22Rv1 (cell line): ENCODE results near the gene CLK3.

Experiments
- CTCF ChIP-seq: fragments of 450-650 bp; IDR thresholded peaks from 2 replicates; pipeline ENCODE4 v1.5.1; 2017; ENCODE audit warnings: mild to moderate bottlenecking
- ZFX ChIP-seq: fragments of 450-650 bp; IDR thresholded peaks from 2 replicates; pipeline ENCODE4 v1.6.1; 2017; ENCODE audit warnings: antibody characterized with exemption, borderline replicate concordance

GRCh38 chr15:74651242-74651741, 35.7 kb downstream of the CLK3 start:
- TF ChIP-seq CTCF, result no peak
- TF ChIP-seq ZFX, result no peak
